ENCODE data around the gene MAP3K7.

DNA sequence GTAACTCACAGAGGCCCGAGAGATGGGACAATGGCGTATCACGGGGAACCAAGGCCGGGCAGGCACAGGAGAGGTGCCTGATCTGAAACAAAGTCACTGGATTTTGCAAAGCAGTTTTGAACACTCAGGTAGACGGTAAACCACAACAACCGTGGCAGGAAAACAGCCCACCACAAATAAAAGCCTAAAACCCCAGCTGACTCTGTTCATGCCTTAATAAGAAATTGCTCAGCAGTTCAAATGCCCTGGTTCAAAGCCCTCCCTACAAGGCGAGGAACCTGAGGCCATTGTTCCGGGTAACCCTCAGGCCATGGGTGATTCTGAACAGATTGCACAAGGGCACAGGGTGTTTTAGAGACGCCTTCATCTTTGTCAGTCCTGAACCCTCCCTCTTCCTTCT lies 114.2 kb downstream of the MAP3K7 start:
- TF ChIP-seq CEBPB (IDR thresholded peaks at IDR 0.05; ENCODE audit: borderline replicate concordance, low read depth, low read length): no peak
- no peak for TF ChIP-seq GABPA (IDR thresholded peaks at IDR 0.05; ENCODE audit: low read depth, low read length)
- no peak for TF ChIP-seq GABPA (CRISPR knock-in tag; IDR thresholded peaks at IDR 0.05; ENCODE audit: low read depth)
- TF ChIP-seq FOXM1 (CRISPR knock-in tag; IDR thresholded peaks at IDR 0.05): no peak
